ENCODE results near the gene CHST15.

Gene CHST15

DNA sequence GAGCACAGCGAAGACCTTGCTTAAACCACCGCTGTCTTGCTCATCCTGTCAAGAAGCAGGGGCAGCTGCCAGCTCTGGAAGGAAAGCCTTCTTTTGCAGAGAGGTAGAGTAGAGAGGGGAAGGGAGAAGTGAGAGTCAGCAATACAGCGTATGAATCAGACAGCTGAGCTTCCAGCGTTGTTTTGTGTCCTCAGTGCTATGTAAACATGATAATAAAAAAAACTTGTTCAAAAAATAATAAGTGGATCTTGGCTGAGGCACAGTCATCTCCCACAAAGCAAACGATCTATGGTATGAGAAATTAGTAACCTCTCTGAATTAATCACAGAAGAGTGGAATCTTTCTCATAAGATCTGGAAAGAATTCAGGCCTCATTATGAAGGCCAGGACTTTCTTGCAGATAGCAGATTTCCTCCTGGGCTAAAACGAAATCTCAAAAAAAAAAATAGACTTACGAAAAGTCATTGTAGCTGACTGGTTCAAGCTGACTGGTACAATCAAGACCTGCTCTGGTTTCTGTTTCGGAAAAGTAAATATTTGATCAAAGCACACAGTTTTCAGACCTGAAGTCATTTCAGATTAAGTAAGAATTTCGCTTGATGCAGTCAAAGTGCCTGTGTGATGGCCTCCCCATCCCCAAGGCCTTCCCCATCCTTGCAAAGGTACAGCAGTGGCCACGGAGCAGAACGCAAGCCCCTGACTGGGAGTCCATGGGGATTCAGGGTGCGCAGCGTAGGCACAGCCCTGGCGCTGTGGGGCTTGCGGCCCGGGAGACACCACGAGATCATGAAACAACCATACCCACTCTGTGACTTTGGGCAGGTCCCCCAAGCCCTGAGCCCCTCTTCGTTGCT, 29.4 kb downstream of the CHST15 start:
- DNase-seq (ENCODE audit: low read depth, low spot score): peak; percentile 83
- no peak overlapping the region for H3K4me3 ChIP-seq (ENCODE audit: low read depth, low read length)
- TF ChIP-seq, protein P1, sequence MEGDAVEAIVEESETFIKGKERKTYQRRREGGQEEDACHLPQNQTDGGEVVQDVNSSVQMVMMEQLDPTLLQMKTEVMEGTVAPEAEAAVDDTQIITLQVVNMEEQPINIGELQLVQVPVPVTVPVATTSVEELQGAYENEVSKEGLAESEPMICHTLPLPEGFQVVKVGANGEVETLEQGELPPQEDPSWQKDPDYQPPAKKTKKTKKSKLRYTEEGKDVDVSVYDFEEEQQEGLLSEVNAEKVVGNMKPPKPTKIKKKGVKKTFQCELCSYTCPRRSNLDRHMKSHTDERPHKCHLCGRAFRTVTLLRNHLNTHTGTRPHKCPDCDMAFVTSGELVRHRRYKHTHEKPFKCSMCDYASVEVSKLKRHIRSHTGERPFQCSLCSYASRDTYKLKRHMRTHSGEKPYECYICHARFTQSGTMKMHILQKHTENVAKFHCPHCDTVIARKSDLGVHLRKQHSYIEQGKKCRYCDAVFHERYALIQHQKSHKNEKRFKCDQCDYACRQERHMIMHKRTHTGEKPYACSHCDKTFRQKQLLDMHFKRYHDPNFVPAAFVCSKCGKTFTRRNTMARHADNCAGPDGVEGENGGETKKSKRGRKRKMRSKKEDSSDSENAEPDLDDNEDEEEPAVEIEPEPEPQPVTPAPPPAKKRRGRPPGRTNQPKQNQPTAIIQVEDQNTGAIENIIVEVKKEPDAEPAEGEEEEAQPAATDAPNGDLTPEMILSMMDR (IDR thresholded peaks at IDR 0.05; ENCODE audit: insufficient read depth, low read length, missing control alignments): no peak
- POLR2A ChIA-PET: no interaction called here
- CTCF ChIA-PET: interaction anchor here (1.0 to 2.0 kb wide), 3 partner anchors 10 to 325 kb away, joined by 3 to 6 read pairs (median 6); no protein-coding TSS in a partner anchor

GRCh38 chr10:124062390-124062789, 31.0 kb downstream of the CHST15 start:
- no peak overlapping the region for H3K4me3 ChIP-seq (ENCODE audit: low read depth, low read length)
- no peak for DNase-seq (ENCODE audit: low read depth, low spot score)
- POLR2A ChIA-PET: no interaction called here
- TF ChIP-seq, protein P1 (IDR thresholded peaks at IDR 0.05; ENCODE audit: insufficient read depth, low read length, missing control alignments): no peak
- CTCF ChIA-PET: interaction anchor here (2.0 kb wide), 1 partner anchor 9 kb away, joined by 6 read pairs; no protein-coding TSS in a partner anchor

GRCh38 chr10:124061030-124061429, 32.4 kb downstream of the CHST15 start:
- TF ChIP-seq, protein P1 (IDR thresholded peaks at IDR 0.05; ENCODE audit: insufficient read depth, low read length, missing control alignments): no peak
- ChIA-PET POLR2A (no interaction called here), CTCF (no interaction called here)
- no peak overlapping the region for H3K4me3 ChIP-seq (ENCODE audit: low read depth, low read length)
- no peak for DNase-seq (ENCODE audit: low read depth, low spot score)

DNA sequence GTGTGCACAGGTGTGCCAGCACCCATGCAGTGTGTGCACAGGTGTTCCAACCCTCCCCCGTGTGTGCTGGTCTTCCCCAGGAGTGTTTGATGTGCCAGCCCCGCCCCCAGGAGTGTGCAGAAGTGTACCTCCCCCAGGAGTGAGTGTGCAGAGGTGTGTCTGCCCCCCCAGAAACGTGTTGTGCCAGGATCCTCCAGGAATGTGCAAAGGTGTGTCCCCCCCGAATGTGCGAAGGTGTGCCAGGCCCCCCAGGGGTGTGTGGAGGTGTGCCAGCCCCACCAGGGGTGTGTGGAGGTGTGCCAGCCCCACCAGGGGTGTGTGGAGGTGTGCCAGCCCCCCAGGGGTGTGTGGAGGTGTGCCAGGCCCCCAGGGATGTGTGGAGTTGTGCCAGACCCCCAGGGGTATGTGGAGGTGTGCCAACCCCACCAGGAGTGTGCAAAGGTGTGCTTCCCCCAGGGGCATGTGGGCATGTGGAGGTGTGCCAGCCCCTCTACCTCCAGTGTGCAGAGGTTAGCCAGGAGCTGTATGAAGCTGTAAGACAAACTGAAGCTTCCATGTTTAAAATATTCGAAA, 33.2 kb downstream of the CHST15 start:
- POLR2A ChIA-PET: no interaction called here
- no peak overlapping the region for H3K4me3 ChIP-seq (ENCODE audit: low read depth, low read length)
- TF ChIP-seq, protein P1 (IDR thresholded peaks at IDR 0.05; ENCODE audit: insufficient read depth, low read length, missing control alignments): no peak
- CTCF ChIA-PET: interaction anchor here (1.2 kb wide), 1 partner anchor 329 kb away, joined by 3 read pairs; no protein-coding TSS in a partner anchor
- no peak for DNase-seq (ENCODE audit: low read depth, low spot score)

GRCh38 chr10:124059551-124059950, 33.8 kb downstream of the CHST15 start:
- ChIA-PET CTCF (interaction anchor here (1.2 kb wide), 1 partner anchor 330 kb away, joined by 3 read pairs; no protein-coding TSS in a partner anchor), POLR2A (no interaction called here)
- DNase-seq (ENCODE audit: low read depth, low spot score): no peak
- H3K4me3 ChIP-seq (ENCODE audit: low read depth, low read length): no peak overlapping the region
- TF ChIP-seq, protein P1 (IDR thresholded peaks at IDR 0.05; ENCODE audit: insufficient read depth, low read length, missing control alignments): no peak

GRCh38 chr10:124058346-124059003, 34.9 kb downstream of the CHST15 start:
- no peak for DNase-seq (ENCODE audit: low read depth, low spot score)
- ChIA-PET CTCF (interaction anchor here (0.5 to 0.6 kb wide), 2 partner anchors 15 to 31 kb away, joined by 3 to 4 read pairs; no protein-coding TSS in a partner anchor), POLR2A (no interaction called here)
- TF ChIP-seq, protein P1 (IDR thresholded peaks at IDR 0.05; ENCODE audit: insufficient read depth, low read length, missing control alignments): no peak
- H3K4me3 ChIP-seq (ENCODE audit: low read depth, low read length): no peak overlapping the region

Data from AG04449 (cell line).